ENCODE measurements around the gene MED8.

GRCh38 chr1:43414634-43415223 lies 25.1 kb upstream of the MED8 start:
- TF ChIP-seq YY1 (IDR thresholded peaks at IDR 0.05; ENCODE audit: insufficient read depth, insufficient read length) (no peak), ZNF274 (IDR thresholded peaks at IDR 0.05; ENCODE audit: low read depth, low read length) (no peak), SUZ12 (IDR thresholded peaks at IDR 0.05; ENCODE audit: extremely low read depth, insufficient read depth, insufficient read length) (no peak)
